H4 (cell line): Measurements from ENCODE around the gene RNF208. TPM values are rescaled to one million over a fixed set of nuclear protein-coding genes. Genes with fewer than 3 reads are reported as not detected.
"Not testable (repeated sequence)": the region's sequence is repeated elsewhere in the genome, so short reads cannot be mapped to it uniquely, and the experiment has no call there.

Experiments used
- DNase-seq: peaks from one replicate; pipeline ENCODE4 v3.0.0-alpha.2; 2015; ENCODE audit warnings: low spot score
- total RNA-seq: library from RNA; depleted of rRNA; stranded (reverse); fragments of >200 nt; shearing (Covaris generic); gene quantifications from 2 replicates; pipeline ENCODE4 v1.2.3, GENCODE V29; 2014; rRNA removed

RNF208 gene
- total RNA-seq = 0.31 TPM in 1 of 2 replicates, not detected in the other

- DNase-seq = no peak
Measured at GRCh38 chr9:137222190-137223077, at the start of gene RNF208. Gene RNF208, minus strand, starts transcription at chr9:137222240. Its CDS starts 1,028 bp downstream, at chr9:137221212.

GRCh38 chr9:137271696-137272076, 49.6 kb upstream of the RNF208 start:
- no peak for DNase-seq

- DNase-seq = no peak
Measured at GRCh38 chr9:137270929-137271695, 49.1 kb upstream of the RNF208 start.

- peak; percentile 69 for DNase-seq
Measured at GRCh38 chr9:137269231-137269772, 47.3 kb upstream of the RNF208 start.

GRCh38 chr9:137268538-137269201, 46.6 kb upstream of the RNF208 start:
- no peak for DNase-seq

- DNase-seq = no peak
Measured at GRCh38 chr9:137267933-137268355, 45.9 kb upstream of the RNF208 start.

GRCh38 chr9:137266585-137267453, 44.8 kb upstream of the RNF208 start:
- no peak for DNase-seq

- DNase-seq = no peak
Measured at GRCh38 chr9:137266162-137266527, 44.1 kb upstream of the RNF208 start.

GRCh38 chr9:137265496-137266161, 43.6 kb upstream of the RNF208 start:
- no peak for DNase-seq

- DNase-seq = no peak
Measured at GRCh38 chr9:137264067-137264466, 42.0 kb upstream of the RNF208 start.

GRCh38 chr9:137263506-137263905, 41.5 kb upstream of the RNF208 start:
- no peak for DNase-seq

- DNase-seq = no peak
Measured at GRCh38 chr9:137262909-137263285, 40.9 kb upstream of the RNF208 start.

- DNase-seq = not testable (repeated sequence)
Measured at GRCh38 chr9:137262173-137262908, 40.3 kb upstream of the RNF208 start.

- DNase-seq = no peak
Measured at GRCh38 chr9:137256856-137257255, 34.8 kb upstream of the RNF208 start.

- DNase-seq = no peak
Measured at GRCh38 chr9:137256362-137256761, 34.3 kb upstream of the RNF208 start.

- DNase-seq = no peak
Measured at GRCh38 chr9:137255448-137256114, 33.5 kb upstream of the RNF208 start.

- DNase-seq = peak; percentile 61
Measured at GRCh38 chr9:137254624-137255447, 32.8 kb upstream of the RNF208 start, which contains the start of gene NELFB. Gene NELFB, plus strand, starts transcription at chr9:137255327.
